Posterior vena cava (tissue), 2 donors: ENCODE data around the gene NXPH4. TPM values are rescaled to one million over a fixed set of nuclear protein-coding genes. Genes with fewer than 3 reads are reported as not detected.

ENCODE experiments used
- DNase-seq: peaks from one replicate; pipeline ENCODE4 v3.0.0-alpha.2; 2020; ENCODE audit warnings: low spot score
- intact Hi-C, 2 donors: fragments of 100-400 bp; cut with DNase I; formaldehyde crosslinking; loops; one replicate each; pipeline versions ENCODE4 v1.14.1 to v1.14.2; 2022 to 2023
- total RNA-seq, 2 donors: library from RNA; stranded (reverse); fragmentation: NEBNext Ultra II Directional; extraction: Animal tissue kit (Norgen Biotek cat#: 25700); gene quantifications; one replicate each; pipeline ENCODE4 v1.2.1, GENCODE V29; 2021
- donor health status: DM: yes; HTN: yes; CAD: no.
- donor health status: DM: yes; HTN: yes; CAD: no.

The NXPH4 gene
- total RNA-seq, 2 donors from 2014 or later = 0.24 to 0.79 TPM

DNA sequence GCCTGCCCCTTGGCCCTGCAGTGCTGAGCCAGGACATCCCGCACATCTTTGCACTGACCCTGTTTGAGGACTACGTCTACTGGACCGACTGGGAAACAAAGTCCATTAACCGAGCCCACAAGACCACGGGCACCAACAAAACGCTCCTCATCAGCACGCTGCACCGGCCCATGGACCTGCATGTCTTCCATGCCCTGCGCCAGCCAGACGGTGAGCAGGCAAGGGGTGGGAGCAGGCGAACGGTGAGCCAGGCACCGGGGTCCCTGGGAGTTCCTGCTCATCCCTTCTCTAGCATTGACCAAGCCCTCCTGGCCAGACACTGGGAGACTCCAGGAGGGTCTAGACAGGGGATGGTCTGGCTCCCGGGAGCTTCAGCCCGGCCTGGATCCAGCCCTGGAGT is 17.4 kb upstream of the NXPH4 start:
- DNase-seq = no peak
- intact Hi-C loops = no loop called here

GRCh38 chr12:57200497-57200896 is 16.1 kb upstream of the NXPH4 start:
- intact Hi-C loops = no loop called here
- DNase-seq = no peak

- intact Hi-C loops = no loop called here
Observed at GRCh38 chr12:57201219-57201618, 15.4 kb upstream of the NXPH4 start.

DNA sequence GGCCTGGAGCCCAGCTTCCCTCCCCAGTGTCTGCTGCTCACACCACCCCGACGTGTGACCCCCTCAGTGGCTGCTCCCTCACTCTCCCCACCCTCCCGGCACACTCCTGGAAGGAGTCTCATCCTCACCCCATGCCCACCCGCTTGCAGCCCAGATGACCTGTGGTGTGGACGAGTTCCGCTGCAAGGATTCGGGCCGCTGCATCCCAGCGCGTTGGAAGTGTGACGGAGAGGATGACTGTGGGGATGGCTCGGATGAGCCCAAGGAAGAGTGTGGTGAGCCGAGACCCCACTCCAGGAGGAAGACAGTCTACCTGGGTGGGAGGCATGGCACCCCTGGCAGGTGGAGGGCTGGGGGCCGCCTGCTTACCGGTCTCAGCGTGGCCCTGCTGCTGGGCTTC is 15.0 kb upstream of the NXPH4 start:
- DNase-seq = no peak
- intact Hi-C loops = no loop called here

More at GRCh38 chr12:57201219-57201618, 15.4 kb upstream of the NXPH4 start:
- no peak for DNase-seq

GRCh38 chr12:57202321-57202720 is 14.3 kb upstream of the NXPH4 start:
- DNase-seq = no peak
- intact Hi-C loops = no loop called here

DNA sequence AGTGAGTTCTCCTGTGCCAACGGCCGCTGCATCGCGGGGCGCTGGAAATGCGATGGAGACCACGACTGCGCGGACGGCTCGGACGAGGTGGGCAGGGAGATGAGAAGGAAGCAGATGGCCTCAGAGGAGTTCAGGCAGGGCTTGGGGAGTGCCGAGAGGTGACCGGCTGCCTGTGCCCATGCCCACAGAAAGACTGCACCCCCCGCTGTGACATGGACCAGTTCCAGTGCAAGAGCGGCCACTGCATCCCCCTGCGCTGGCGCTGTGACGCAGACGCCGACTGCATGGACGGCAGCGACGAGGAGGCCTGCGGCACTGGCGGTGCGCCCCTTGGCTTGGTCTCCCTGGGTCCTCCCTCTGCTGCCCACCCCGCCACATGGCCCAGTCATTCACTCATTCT is 13.4 kb upstream of the NXPH4 start:
- DNase-seq = no peak
- intact Hi-C loops = no loop called here

GRCh38 chr12:57203791-57204190 is 12.8 kb upstream of the NXPH4 start:
- DNase-seq = no peak
- intact Hi-C loops = no loop called here

GRCh38 chr12:57204454-57204853 is 12.1 kb upstream of the NXPH4 start:
- no peak for DNase-seq
- intact Hi-C loops = no loop called here

- intact Hi-C loops = no loop called here
- DNase-seq = no peak
Observed at GRCh38 chr12:57205186-57205585, 11.4 kb upstream of the NXPH4 start.

DNA sequence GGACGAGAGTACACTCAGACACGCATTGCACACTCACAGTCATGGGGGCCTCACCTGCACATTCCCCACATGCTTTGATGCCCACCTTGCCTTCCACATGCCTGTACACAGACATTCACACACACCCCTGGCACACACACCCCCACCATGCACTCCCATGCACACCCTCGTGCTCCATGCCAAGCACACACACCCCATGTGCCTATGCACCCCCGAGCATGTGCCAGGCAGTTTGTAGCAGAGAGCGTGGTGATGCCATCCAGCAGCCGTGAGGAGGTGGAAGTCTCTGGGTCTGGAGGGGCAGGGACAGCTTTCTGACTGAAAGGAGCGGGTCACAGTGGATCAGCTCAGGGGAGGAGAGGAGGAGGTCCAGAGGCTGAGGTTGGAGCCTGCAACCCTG is 10.7 kb upstream of the NXPH4 start:
- DNase-seq = no peak
- intact Hi-C loops = no loop called here

DNA sequence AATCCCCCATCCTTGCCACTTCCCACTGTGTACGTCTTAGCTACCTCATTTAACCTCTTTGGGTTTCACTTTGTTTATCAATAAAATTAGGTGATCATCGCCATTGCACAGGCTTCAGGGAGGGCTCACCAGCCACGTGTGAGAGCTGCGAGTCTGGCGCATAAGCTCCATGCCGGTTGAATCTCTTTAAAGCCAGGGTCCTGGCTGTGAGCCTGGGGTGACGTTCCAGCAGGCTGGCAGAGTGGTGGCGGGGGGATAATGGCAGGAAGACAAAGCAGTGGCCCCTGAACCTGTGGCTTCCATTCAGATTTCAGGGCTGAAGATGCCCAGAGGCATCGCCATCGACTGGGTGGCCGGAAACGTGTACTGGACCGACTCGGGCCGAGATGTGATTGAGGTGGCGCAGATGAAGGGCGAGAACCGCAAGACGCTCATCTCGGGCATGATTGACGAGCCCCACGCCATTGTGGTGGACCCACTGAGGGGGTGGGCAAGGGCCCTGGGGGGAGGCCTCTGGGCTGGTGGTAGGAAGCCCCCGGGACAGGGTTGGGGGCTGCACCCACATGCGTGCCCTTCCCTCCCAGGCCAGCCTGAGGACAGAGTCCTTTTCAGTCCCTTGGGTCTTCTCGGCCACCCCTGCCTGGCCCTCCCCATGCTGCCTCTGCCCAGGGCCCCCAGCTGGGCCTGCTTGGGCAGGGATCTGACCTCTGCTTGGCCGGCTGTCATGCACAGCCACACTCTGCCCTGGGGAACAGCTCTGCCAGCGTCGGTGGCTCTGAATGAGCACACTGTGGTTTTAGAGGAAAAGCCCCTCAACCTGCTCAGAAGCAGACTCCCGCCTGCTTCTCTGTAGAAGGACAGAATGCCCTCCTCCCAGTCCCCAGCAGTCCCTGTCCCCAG is 8.6 kb upstream of the NXPH4 start:
- intact Hi-C loops = no loop called here
- no peak for DNase-seq

GRCh38 chr12:57208631-57209282 is 7.8 kb upstream of the NXPH4 start:
- DNase-seq = no peak

DNA sequence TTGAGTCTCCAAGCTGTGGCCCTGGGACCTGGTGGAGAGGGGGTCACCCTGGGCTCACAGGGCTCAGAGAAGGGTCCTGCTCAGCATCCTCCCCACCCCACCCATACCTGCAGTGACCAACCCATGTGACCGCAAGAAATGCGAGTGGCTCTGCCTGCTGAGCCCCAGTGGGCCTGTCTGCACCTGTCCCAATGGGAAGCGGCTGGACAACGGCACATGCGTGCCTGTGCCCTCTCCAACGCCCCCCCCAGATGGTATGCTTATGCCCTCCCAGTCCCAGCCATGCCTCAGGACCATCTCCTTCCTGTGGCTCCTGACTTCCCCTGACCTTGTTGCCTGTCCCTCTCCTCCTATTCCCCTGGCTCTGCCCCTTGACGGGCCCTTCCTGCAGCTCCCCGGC is 6.7 kb upstream of the NXPH4 start:
- DNase-seq = no peak
- intact Hi-C loops = no loop called here

More at GRCh38 chr12:57208631-57209282, 7.8 kb upstream of the NXPH4 start:
- intact Hi-C loops = no loop called here

GRCh38 chr12:57210461-57210860 is 6.1 kb upstream of the NXPH4 start:
- intact Hi-C loops = no loop called here
- DNase-seq = no peak

DNA sequence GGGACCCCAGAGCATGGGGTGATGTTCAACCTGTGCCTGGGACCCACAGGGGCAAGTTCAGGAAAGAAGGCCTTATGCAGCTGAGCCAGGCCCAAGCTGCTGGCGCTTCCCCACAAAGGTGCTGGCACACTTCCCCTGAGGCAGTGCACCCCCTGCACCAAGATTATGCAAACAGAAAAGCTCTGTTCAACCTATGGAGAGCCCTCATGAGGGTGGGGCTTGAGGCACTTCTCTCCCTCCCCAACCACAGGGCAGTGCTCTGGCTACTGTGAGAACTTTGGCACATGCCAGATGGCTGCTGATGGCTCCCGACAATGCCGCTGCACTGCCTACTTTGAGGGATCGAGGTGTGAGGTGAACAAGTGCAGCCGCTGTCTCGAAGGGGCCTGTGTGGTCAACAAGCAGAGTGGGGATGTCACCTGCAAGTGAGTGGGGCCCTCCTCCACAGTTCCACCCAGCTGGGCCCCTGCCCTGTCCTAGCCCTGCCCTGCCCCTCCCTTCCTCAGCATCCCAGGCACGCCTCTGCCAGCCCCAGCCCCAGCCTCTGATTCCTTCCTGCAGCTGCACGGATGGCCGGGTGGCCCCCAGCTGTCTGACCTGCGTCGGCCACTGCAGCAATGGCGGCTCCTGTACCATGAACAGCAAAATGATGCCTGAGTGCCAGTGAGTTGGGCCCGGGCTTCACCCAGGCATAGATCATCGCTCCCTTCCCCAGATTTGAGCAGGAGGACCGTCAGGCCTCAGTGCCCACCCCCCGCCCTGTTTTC is 5.5 kb upstream of the NXPH4 start:
- DNase-seq = no peak
- intact Hi-C loops = no loop called here

- DNase-seq = no peak
- intact Hi-C loops = loop anchor here in 1 of 2 donors (2.0 kb wide), 1 partner anchor 27 kb away; no protein-coding TSS in a partner anchor
Observed at GRCh38 chr12:57211791-57212700, 4.5 kb upstream of the NXPH4 start.

DNA sequence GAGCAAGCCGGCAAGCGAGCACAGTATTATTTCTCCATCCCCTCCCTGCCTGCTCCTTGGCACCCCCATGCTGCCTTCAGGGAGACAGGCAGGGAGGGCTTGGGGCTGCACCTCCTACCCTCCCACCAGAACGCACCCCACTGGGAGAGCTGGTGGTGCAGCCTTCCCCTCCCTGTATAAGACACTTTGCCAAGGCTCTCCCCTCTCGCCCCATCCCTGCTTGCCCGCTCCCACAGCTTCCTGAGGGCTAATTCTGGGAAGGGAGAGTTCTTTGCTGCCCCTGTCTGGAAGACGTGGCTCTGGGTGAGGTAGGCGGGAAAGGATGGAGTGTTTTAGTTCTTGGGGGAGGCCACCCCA is 3.9 kb upstream of the NXPH4 start:
- intact Hi-C loops = loop anchor here in 1 of 2 donors (2.0 kb wide), 1 partner anchor 26 kb away; no protein-coding TSS in a partner anchor
- no peak for DNase-seq

- intact Hi-C loops = loop anchor here in 1 of 2 donors (2.0 kb wide), 1 partner anchor 26 kb away; no protein-coding TSS in a partner anchor
Observed at GRCh38 chr12:57213058-57213715, 3.4 kb upstream of the NXPH4 start.

More at GRCh38 chr12:57213058-57213715, 3.4 kb upstream of the NXPH4 start:
- peak; percentile 97 for DNase-seq
